IMR-90 (cell line): Measurements from ENCODE around the gene MRTFB. TPM values are rescaled to one million over a fixed set of nuclear protein-coding genes. Genes with fewer than 3 reads are reported as not detected.

ENCODE experiments used
- ATAC-seq: fragments of 200-7000 bp; cut with Tn5 transposase; 2 replicates; pipeline ENCODE4 v1.9.1; 2020; ENCODE audit warnings: low read depth, mild to moderate bottlenecking, moderate library complexity
- BruUV-seq: library from RNA; stranded (reverse); fragments of 400-500 nt; replicated peaks from 2 replicates; lab custom pipeline; 2021; lab: Mats Ljungman, UMichigan
- CTCF ChIA-PET: fragments of 300-600 bp; formaldehyde crosslinking; extraction: SDS; loops from one replicate; lab custom pipeline; 2021; ENCODE audit warnings: antibody characterized with exemption; lab: Yijun Ruan, JAX
- POLR2A ChIA-PET: fragments of 300-600 bp; sonication (Branson Sonifier 250); formaldehyde crosslinking; loops from one replicate; lab custom pipeline; 2022; ENCODE audit warnings: antibody characterized with exemption; ENCODE audit not compliant: unreplicated experiment; lab: Charles Lee
- DNase-seq: peaks from one replicate; pipeline ENCODE4 v3.0.0; 2013
- H2AFZ ChIP-seq: replicated peaks from 2 replicates; pipeline ENCODE3; 2013; ENCODE audit warnings: low read length, mild to moderate bottlenecking; ENCODE audit not compliant: poor library complexity
- H2AK5ac ChIP-seq: 2 replicates; pipeline ENCODE4 v1.6.1; 2013; ENCODE audit warnings: low read depth, low read length, inconsistent platforms
- H2AK9ac ChIP-seq: replicated peaks from 2 replicates; pipeline ENCODE3; 2013; ENCODE audit warnings: mild to moderate bottlenecking, low read depth, low read length, moderate library complexity; ENCODE audit not compliant: poor library complexity
- H2BK120ac ChIP-seq: 2 replicates; pipeline ENCODE4 v1.6.1; 2013; ENCODE audit warnings: low read depth, low read length, inconsistent platforms
- H2BK15ac ChIP-seq: 3 replicates; pipeline ENCODE4 v1.6.1; 2013; ENCODE audit warnings: low read depth, low read length, inconsistent platforms
- H2BK20ac ChIP-seq: 2 replicates; pipeline ENCODE4 v1.6.1; 2013; ENCODE audit warnings: low read depth, mild to moderate bottlenecking, inconsistent platforms, low read length, moderate library complexity
- H2BK5ac ChIP-seq: 2 replicates; pipeline ENCODE4 v1.6.1; 2013; ENCODE audit warnings: mild to moderate bottlenecking, low read depth, low read length, inconsistent platforms; ENCODE audit not compliant: poor library complexity, severe bottlenecking
- H3K14ac ChIP-seq: replicated peaks from 2 replicates; pipeline ENCODE4 v1.6.1; 2013; ENCODE audit warnings: low read depth, low read length, inconsistent platforms
- H3K18ac ChIP-seq: 2 replicates; pipeline ENCODE4 v1.6.1; 2013; ENCODE audit warnings: low read depth, low read length, control low read depth
- H3K23ac ChIP-seq: 2 replicates; pipeline ENCODE4 v1.6.1; 2013; ENCODE audit warnings: low read depth, low read length, inconsistent platforms
- H3K27ac ChIP-seq: 2 replicates; pipeline ENCODE4 v1.5.1; 2013; ENCODE audit warnings: mild to moderate bottlenecking, control low read depth, low read length; ENCODE audit not compliant: insufficient read depth
- H3K27me3 ChIP-seq: 2 replicates; pipeline ENCODE4 v1.6.1; 2013; ENCODE audit warnings: low read length; ENCODE audit not compliant: control insufficient read depth, insufficient read depth
- H3K36me3 ChIP-seq: 2 replicates; pipeline ENCODE4 v1.6.1; 2013; ENCODE audit warnings: low read length, mixed read lengths; ENCODE audit not compliant: control insufficient read depth, insufficient read depth
- H3K4ac ChIP-seq: 2 replicates; pipeline ENCODE4 v1.6.1; 2013; ENCODE audit warnings: low read depth, low read length, inconsistent platforms
- H3K4me1 ChIP-seq: 2 replicates; pipeline ENCODE4 v1.6.1; 2013; ENCODE audit warnings: low read length, mixed read lengths; ENCODE audit not compliant: control insufficient read depth, insufficient read depth
- H3K4me2 ChIP-seq: 2 replicates; pipeline ENCODE4 v1.6.1; 2013; ENCODE audit warnings: low read depth, mild to moderate bottlenecking, control low read depth, low read length, moderate library complexity
- H3K4me3 ChIP-seq: 2 replicates; pipeline ENCODE4 v1.5.1; 2013; ENCODE audit warnings: low read depth, mild to moderate bottlenecking, control low read depth, low read length, moderate library complexity; ENCODE audit not compliant: insufficient read depth
- H3K56ac ChIP-seq: 2 replicates; pipeline ENCODE4 v1.6.1; 2013; ENCODE audit warnings: low read length, inconsistent platforms; ENCODE audit not compliant: insufficient read depth; ENCODE audit errors: extremely low read depth
- H3K79me1 ChIP-seq, 2 experiments: 2 replicates each; pipeline ENCODE4 v1.6.1; 2013; ENCODE audit warnings: low read length in 2 of 2, inconsistent platforms in 1 of 2, low read depth in 1 of 2
- H3K9ac ChIP-seq: 2 replicates; pipeline ENCODE4 v1.6.1; 2013; ENCODE audit warnings: low read depth, low read length, control low read depth
- H3K9me1 ChIP-seq: 2 replicates; pipeline ENCODE4 v1.6.1; 2013; ENCODE audit warnings: low read length, inconsistent platforms; ENCODE audit not compliant: insufficient read depth
- H3K9me3 ChIP-seq: 2 replicates; pipeline ENCODE4 v1.6.1; 2013; ENCODE audit warnings: low read length; ENCODE audit not compliant: control insufficient read depth, insufficient read depth
- H4K20me1 ChIP-seq: 2 replicates; pipeline ENCODE4 v1.6.1; 2013; ENCODE audit warnings: low read length, inconsistent platforms; ENCODE audit not compliant: insufficient read depth
- H4K5ac ChIP-seq: 2 replicates; pipeline ENCODE4 v1.6.1; 2013; ENCODE audit warnings: mild to moderate bottlenecking, low read depth, low read length, control low read depth
- H4K8ac ChIP-seq, 2 experiments: 2 replicates each; pipeline ENCODE4 v1.6.1; 2013; ENCODE audit warnings: low read depth in 2 of 2, low read length in 2 of 2, control low read depth in 1 of 2, inconsistent platforms in 1 of 2
- H4K91ac ChIP-seq: 2 replicates; pipeline ENCODE4 v1.6.1; 2013; ENCODE audit warnings: low read depth, low read length, inconsistent platforms; ENCODE audit not compliant: insufficient read depth
- BHLHE40 ChIP-seq: fragments of 150-350 bp; IDR thresholded peaks from 2 replicates; pipeline ENCODE4 v1.6.1; 2016; ENCODE audit warnings: mild to moderate bottlenecking, low read depth, low read length
- CEBPB ChIP-seq: IDR thresholded peaks from 2 replicates; pipeline ENCODE4 v1.6.1; 2012; ENCODE audit warnings: low read depth, low read length, improper control_type of control experiment
- CHD1 ChIP-seq: IDR thresholded peaks from 2 replicates; pipeline ENCODE4 v1.6.1; 2012; ENCODE audit warnings: low read depth, low read length, improper control_type of control experiment
- CTCF ChIP-seq: conservative IDR thresholded peaks from 2 replicates; pipeline ENCODE4 v1.5.1; 2012; ENCODE audit warnings: mild to moderate bottlenecking, low read depth, low read length, improper control_type of control experiment
- FOS ChIP-seq: fragments of 150-350 bp; IDR thresholded peaks from 2 replicates; pipeline ENCODE4 v1.6.1; 2016; ENCODE audit warnings: low read depth, low read length
- MAFK ChIP-seq: IDR thresholded peaks from 2 replicates; pipeline ENCODE4 v1.6.1; 2012; ENCODE audit warnings: low read depth, low read length, improper control_type of control experiment
- MAZ ChIP-seq: IDR thresholded peaks from 2 replicates; pipeline ENCODE4 v1.6.1; 2012; ENCODE audit warnings: low read depth, mild to moderate bottlenecking, low read length, improper control_type of control experiment, moderate library complexity, borderline replicate concordance
- MXI1 ChIP-seq: IDR thresholded peaks from 2 replicates; pipeline ENCODE4 v1.6.1; 2012; ENCODE audit warnings: low read depth, mild to moderate bottlenecking, low read length, moderate library complexity, borderline replicate concordance
- NFE2L2 ChIP-seq: fragments of 150-350 bp; IDR thresholded peaks from 2 replicates; pipeline ENCODE4 v1.6.1; 2016; ENCODE audit warnings: low read depth, mild to moderate bottlenecking, low read length
- POLR2A ChIP-seq: IDR thresholded peaks from 2 replicates; pipeline ENCODE4 v1.6.1; 2012; ENCODE audit warnings: mild to moderate bottlenecking, low read depth, low read length
- RAD21 ChIP-seq: IDR thresholded peaks from 2 replicates; pipeline ENCODE4 v1.6.1; 2012; ENCODE audit warnings: low read length, improper control_type of control experiment
- RCOR1 ChIP-seq: IDR thresholded peaks from 2 replicates; pipeline ENCODE4 v1.6.1; 2012; ENCODE audit warnings: mild to moderate bottlenecking, low read length, improper control_type of control experiment; ENCODE audit not compliant: insufficient replicate concordance
- RFX5 ChIP-seq: IDR thresholded peaks from 2 replicates; pipeline ENCODE4 v1.8.0; 2012; ENCODE audit warnings: low read depth, mild to moderate bottlenecking, low read length, moderate library complexity
- SMC3 ChIP-seq: fragments of 150-350 bp; IDR thresholded peaks from 2 replicates; pipeline ENCODE4 v1.6.1; 2016; ENCODE audit warnings: low read depth, mild to moderate bottlenecking, antibody characterized with exemption, low read length, moderate library complexity
- WGBS, 2 experiments: methylation state at CpG; one replicate each; pipeline versions ENCODE4 v1.1.5 to v1.1.7; 2013; ENCODE audit warnings: missing lambda C conversion rate in 2 of 2; ENCODE audit not compliant: insufficient read length in 1 of 2; ENCODE audit errors: extremely low coverage in 2 of 2; 5-methylcytosine and 5-hydroxymethylcytosine counted together
- dilution Hi-C: fragments of 300-500 bp; cut with HindIII; formaldehyde crosslinking; loops from one replicate; pipeline ENCODE4 v1.14.3; 2018; ENCODE audit warnings: low sequenced_read_pairs; ENCODE audit not compliant: unreplicated experiment
- in situ Hi-C: fragments of 300-500 bp; cut with MboI; formaldehyde crosslinking; loops from 3 replicates; pipeline ENCODE4 v1.14.3; 2019; ENCODE audit warnings: low sequenced_read_pairs, inconsistent platforms, mixed read lengths
- intact Hi-C: fragments of 100-400 bp; cut with micrococcal nuclease; formaldehyde crosslinking; loops from 2 replicates; pipeline ENCODE4 v1.10.0; 2022
- polyA plus RNA-seq, 3 experiments: library from polyadenylated mRNA; depleted of rRNA; stranded (reverse); fragments of >200 nt; gene quantifications; 2 replicates each; pipeline ENCODE4 v1.2.3, GENCODE V29; 2012; ENCODE audit warnings: low replicate concordance in 1 of 3
- total RNA-seq: library from RNA; depleted of rRNA; stranded (reverse); fragments of >200 nt; gene quantifications from 2 replicates; pipeline ENCODE4 v1.2.3, GENCODE V29; 2012
- TF ChIP-seq, protein P1 (sequence below): fragments of 150-350 bp; IDR thresholded peaks from 2 replicates; pipeline ENCODE4 v1.6.1; 2017; ENCODE audit warnings: mild to moderate bottlenecking, antibody characterized with exemption, low read length, low read depth
- TF ChIP-seq, protein P2 (sequence below): fragments of 150-350 bp; IDR thresholded peaks from 2 replicates; pipeline ENCODE4 v1.6.1; 2016; ENCODE audit warnings: low read depth, mild to moderate bottlenecking, low read length, moderate library complexity, borderline replicate concordance

The MRTFB gene
- total and polyA plus RNA-seq, 2 of the 4 experiments (the other 2 are of a cell fraction): 4.4 to 5.4 TPM

DNA sequence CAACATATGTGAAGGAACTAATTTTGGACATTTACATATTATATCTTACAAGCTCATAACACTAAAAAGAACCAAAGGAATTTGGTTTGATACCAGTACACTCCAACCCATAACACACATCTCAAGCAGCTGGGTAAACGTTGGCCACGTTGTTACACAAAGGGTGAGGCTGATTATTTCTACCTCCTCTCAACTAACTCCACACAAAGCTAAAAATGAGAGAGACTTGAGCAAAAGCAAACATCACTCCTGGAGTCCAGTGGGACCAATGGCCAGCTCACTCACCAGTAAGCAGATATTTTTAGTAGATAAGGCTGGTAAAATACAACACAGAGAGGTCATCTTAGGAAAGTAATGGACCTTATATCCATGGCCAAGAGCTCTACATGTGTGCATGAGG is 207.6 kb downstream of the MRTFB start:
- H3K27me3 ChIP-seq: no peaks in the 10 kb centered on the region
- no peak overlapping the region for H2AK5ac ChIP-seq
- H4K5ac ChIP-seq: no peak overlapping the region
- 0 out of 2 replicates have a peak, but pooled peaks cover 2% of the 10 kb centered on the region for H3K9me3 ChIP-seq
- no TSS peak for BruUV-seq
- H3K23ac ChIP-seq: no peak overlapping the region
- no peak overlapping the region for H3K27ac ChIP-seq
- H3K4ac ChIP-seq: no peak overlapping the region
- DNase-seq: no peak
- H3K36me3 ChIP-seq: no peaks in the 10 kb centered on the region
- H3K4me1 ChIP-seq: no peaks in the 10 kb centered on the region
- no peak overlapping the region for H3K14ac ChIP-seq
- POLR2A ChIA-PET: no interaction called here
- TF ChIP-seq, protein P1, sequence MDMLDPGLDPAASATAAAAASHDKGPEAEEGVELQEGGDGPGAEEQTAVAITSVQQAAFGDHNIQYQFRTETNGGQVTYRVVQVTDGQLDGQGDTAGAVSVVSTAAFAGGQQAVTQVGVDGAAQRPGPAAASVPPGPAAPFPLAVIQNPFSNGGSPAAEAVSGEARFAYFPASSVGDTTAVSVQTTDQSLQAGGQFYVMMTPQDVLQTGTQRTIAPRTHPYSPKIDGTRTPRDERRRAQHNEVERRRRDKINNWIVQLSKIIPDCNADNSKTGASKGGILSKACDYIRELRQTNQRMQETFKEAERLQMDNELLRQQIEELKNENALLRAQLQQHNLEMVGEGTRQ: no peak
- no peak for TF ChIP-seq MAFK
- no peak for TF ChIP-seq RAD21
- no peak for TF ChIP-seq NFE2L2
- no peak for TF ChIP-seq RCOR1
- no peak for TF ChIP-seq SMC3
- TF ChIP-seq CTCF: no peak
- TF ChIP-seq FOS: no peak
- no peak for TF ChIP-seq CHD1
- TF ChIP-seq, protein P2, sequence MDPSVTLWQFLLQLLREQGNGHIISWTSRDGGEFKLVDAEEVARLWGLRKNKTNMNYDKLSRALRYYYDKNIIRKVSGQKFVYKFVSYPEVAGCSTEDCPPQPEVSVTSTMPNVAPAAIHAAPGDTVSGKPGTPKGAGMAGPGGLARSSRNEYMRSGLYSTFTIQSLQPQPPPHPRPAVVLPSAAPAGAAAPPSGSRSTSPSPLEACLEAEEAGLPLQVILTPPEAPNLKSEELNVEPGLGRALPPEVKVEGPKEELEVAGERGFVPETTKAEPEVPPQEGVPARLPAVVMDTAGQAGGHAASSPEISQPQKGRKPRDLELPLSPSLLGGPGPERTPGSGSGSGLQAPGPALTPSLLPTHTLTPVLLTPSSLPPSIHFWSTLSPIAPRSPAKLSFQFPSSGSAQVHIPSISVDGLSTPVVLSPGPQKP: no peak
- TF ChIP-seq MAZ: no peak
- no peak for TF ChIP-seq RFX5
- TF ChIP-seq POLR2A: no peak
- no peak for TF ChIP-seq CEBPB
- no peak for TF ChIP-seq BHLHE40
- no peak for TF ChIP-seq MXI1
- H3K9ac ChIP-seq: no peak overlapping the region
- in situ Hi-C loops (no loop called here), dilution Hi-C loops (no loop called here), intact Hi-C loops (no loop called here)
- H2AK9ac ChIP-seq: no peak overlapping the region
- no peak for ATAC-seq
- no peak overlapping the region for H4K91ac ChIP-seq
- H2BK5ac ChIP-seq: no peak overlapping the region
- no peaks in the 10 kb centered on the region for H3K79me1 ChIP-seq
- H3K4me3 ChIP-seq: no peak overlapping the region
- no peaks in the 10 kb centered on the region for H3K9me1 ChIP-seq
- no peaks in the 10 kb centered on the region for H4K20me1 ChIP-seq
- no peak overlapping the region for H3K18ac ChIP-seq
- WGBS, 2 experiments: no CpG with 5 or more reads among the region's 2 CpGs
- no peak overlapping the region for H3K56ac ChIP-seq
- no peak overlapping the region for H4K8ac ChIP-seq
- CTCF ChIA-PET: interaction anchor here (0.6 to 0.9 kb wide), 3 partner anchors 16 to 328 kb away, joined by 3 to 6 read pairs (median 5); no protein-coding TSS in a partner anchor
- H2AFZ ChIP-seq: no peak overlapping the region
- no peak overlapping the region for H2BK20ac ChIP-seq
- H2BK120ac ChIP-seq: no peak overlapping the region
- no peak overlapping the region for H2BK15ac ChIP-seq
- no peak overlapping the region for H3K4me2 ChIP-seq
